Activated CD4-positive, alpha-beta T cell treated with anti-CD3 and anti-CD28 coated beads, Interleukin-2, Interleukin-4, amounts not matched to agents 100 ng/mL and 50 ng/mL, durations not matched to agents 16 hours and 8 hours (primary cell): Measurements from ENCODE around the gene IP6K2.

Experiments
- DNase-seq: peaks from one replicate; pipeline ENCODE4 v3.0.0-alpha.2; 2020; ENCODE audit warnings: low spot score

Gene IP6K2

DNA sequence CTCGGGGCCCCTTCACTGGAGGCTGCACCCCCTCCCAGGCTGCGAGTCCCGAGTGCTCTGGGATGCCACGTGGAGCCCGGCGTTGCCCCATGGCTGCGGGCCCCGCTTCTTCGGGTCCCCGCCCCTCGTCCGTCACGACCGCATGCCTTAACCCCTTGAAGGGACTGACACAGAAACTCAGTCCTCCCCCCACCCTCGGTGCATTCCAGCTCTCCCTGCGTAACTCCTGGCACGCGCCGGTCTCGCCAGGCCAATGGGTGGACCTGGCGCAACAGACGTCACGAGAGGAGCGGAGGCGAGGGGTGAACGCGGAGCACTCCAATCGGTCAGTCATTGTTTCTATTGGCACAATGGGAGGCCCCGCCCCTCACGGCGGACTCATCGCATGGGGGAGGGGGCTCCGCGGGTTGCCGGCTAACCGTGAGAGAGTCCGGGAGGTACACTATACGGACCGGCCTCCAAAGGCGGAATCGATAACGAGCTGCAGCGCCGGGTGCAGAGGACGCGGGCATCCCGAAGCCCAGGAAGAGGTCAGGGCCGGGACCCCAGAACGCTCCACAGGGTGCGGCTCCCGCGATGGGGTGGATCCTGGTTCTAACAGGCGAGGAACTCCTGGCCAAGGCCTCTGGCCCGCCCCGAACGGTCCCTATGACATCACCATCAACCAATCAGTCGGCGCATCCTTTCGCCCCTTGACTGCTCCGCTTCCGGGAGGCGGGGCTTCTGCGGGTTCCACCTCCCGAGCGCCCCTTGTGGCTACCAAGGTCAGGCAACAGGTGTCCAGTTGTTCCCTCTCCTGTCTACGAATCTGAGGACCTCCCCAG is 53.3 kb downstream of the IP6K2 start:
- DNase-seq = peak; percentile 98

DNA sequence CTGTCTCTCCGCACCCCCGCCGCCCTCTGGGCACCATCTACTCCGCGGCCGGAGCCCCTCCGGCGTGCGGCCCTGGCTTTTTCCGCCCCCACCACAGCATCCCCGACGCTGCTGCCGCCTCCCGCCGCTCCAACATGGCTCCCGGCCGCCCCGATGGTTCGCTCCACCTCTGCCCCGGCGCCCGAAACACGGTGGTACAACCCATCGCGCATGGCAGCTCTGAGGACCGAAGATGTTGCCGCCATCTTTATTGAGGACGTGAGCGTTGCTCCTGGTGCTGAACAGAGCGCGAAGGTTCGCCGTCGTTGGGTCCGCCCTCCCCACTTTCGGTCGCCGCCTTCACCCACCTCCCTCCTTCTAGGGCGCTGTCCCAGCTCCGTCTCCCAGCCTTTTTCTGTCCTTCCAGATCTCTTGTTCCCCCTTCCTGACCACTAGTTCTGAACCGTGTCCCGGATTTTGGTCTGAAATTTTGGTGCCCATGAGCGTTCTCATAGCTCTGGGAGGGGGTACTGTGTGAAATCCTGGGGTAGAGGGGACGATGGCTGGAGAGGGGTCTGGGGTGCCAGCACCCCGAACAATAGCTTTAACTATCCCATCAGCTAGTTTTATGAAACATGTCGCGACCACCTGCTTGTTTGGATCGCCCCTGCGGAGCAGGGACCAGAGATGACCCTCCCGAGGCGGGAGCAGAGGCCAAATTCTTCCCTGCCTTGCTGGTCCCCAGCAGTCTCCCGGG is 54.1 kb downstream of the IP6K2 start, which contains the start of gene CELSR3:
Gene CELSR3, minus strand, starts transcription at position 134 of the 736 bp plus-strand sequence. CDS start 252 bp downstream, outside the sequence.
- DNase-seq = peak; percentile 87

DNA sequence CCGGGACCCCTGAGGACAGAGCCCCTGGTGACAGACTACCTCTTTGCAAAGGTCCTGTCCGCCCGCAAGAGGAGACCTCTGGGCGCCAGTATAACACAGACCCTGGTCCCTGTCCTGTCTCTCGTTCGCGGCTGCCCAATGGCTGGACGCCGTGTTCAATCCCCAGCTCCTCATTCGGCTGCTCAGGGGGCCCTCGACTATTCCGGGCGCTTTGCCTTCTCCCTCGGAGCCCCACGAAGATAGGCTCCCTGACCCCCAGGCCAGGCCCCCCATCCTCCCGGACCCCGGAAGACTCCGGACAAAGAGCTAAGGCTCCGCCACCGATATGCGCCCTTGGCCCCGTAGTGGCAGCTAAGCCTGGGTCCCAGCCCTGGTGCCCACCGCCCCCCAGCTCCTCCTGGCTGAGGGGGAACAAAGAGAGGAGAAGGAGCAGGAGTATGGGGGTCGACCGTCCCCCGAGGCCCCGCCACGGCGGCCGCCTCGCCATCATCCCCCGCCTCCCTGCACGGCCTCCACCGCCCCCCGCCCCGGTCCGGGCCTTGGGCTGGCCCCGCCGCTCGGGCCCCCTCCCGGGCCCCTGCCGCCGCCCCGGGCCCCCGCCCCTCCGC is 54.8 kb downstream of the IP6K2 start:
- DNase-seq = no peak

DNA sequence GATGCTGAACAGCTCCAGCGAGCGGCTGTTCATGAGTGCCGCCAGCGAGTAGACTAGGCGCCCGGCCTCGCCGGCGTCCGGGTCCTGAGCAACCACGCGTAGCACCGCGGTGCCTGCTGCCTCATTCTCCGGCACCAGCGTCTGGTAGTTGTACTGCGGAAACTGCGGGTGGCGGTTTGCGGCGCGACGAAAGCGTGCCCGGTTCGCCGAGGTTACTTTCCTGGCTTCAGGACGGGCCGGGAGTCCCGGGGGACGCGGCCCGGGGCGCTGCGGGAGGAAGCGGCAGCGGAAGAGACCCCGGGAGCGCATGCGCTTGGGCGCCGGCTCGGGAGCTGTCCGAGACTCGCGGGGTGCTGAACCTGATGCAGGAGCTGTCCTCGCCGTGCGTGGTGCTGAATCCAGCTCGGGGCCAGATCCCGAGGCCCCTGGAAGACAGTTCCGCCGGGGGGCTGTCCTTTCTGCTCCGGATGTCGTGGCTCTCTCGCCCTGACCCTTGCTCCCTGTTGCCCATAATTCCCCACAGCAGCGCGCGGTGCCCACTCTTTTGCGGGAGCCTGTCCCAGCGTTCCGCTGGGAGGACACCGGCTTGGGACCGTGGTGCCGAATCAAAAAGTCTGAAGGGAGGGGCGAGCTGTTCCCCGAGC is 55.4 kb downstream of the IP6K2 start:
- DNase-seq = peak; percentile 64

DNA sequence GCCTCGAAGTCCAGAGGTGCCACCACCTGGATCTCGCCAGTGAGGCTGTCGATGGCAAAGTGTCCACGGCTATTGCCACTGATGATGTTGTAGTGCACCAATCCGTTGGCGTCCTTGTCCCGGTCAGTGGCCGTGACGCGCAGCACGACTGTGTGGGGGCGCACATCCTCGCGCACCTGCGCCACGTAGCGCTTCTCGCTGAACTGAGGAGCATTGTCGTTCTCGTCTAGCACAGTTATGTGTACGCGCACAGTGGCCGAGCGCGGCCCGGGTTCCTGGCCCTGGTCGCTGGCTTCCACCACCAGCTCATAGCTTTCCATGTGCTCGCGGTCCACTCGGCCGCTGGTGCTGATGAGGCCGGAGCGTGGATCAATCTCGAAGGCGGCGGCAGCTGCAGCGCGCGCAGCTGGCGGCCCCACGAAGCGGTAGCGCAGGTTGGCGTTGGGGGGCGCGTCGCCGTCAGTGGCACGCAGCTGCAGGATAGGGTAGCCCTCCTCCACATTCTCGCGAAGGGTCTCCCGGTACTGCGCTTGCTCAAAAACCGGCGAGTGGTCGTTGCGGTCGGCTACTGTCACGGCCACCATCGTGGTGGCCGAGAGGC is 56.1 kb downstream of the IP6K2 start:
- DNase-seq = no peak

DNA sequence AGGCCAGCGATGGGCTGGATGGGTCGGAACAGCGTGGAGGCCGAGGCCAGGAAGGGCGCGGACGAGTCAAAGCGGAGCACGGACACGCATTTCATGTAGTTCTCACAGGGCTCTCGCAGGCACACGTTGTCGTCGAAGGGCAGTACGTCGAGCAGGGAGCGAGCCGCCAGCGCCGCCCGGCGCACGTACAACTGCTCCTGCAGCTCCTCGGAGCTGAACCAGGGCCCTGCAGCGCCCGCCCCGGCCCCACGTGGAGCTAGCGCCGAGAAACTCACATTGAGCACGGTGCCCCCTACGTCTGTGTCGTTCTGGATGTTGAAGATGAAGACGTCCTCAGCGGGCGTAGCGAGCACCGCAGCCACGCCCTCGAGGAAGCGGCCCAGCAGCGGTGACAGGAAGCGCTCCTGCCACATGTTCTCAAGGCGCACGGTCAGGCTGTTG is 60.2 kb downstream of the IP6K2 start:
- peak; percentile 26 for DNase-seq

DNA sequence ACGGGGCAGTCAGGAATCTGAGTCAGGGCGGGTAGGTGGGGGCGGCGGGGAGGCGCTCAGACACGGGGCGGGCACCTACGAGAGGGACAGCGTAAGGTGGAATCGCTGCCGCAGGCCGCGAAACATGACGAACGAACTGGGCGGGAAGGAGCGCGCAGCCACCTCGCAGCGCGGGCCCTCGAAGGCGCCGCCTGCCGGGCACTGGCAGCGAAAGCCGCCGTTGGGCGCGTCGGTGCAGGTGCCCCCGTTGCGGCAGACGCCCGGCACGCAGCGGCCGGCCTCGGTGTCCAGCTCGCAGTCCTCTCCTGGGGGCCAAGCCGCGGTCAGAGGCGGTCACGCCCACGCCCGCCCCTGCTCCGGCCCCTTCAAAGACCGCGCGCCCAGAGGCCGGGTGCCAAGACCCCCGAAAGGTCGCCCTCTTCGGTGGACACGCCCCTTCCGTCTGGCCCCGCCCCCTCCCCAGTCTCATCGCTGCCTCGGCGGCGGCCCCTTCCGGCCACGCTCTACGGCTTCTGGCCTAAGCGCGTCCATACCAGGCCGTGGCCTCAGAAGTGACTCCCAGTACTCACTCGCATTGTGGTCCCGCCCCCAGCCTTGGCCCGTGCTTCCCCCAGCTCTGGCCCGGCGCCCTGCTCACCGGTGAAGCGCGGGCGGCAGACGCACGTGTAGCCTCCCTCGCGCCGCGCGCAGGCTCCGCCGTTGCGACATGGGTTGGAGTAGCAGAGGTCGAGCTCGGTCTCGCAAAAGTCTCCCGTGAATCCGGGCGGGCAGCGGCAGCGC is 60.8 kb downstream of the IP6K2 start:
- peak; percentile 82 for DNase-seq

DNA sequence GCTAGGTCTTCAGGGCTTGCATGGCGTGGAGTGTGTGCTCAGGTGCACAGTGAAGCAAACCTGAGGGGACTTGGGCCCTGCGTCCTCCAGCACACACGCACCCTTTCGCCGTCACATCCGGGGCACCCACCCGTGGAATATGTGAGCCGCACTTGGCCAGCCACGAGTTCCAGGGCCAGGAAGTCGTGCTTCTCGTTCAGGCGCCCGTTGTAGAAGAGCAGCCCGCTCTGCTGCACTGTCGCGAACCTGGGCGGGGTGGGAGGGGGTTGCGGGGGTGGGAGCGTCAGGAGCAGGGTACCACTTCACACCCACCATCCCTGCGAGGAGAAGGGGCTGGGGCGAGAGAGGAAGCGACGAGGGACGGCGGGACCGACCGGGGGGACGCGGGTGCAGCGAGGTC is 61.4 kb downstream of the IP6K2 start:
- peak; percentile 33 for DNase-seq

DNA sequence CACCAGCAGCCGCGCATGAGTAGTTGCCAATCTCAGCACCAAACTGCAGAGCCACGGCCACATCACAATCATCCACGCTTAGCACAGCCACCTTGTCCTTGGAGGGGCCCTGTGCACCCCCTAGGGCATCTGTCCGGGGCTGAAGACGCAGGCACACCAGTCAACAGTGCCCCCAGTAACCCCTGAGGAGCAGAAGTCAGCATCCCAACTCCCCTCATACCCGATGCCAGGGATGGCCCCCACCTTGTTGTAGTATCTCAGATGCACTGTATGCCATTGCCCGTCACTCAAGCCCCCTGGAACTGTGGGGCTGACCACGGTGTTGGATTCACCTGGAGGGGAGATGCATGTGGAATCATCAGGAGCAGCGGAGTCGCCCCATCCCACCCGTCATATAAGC is 62.0 kb downstream of the IP6K2 start:
- no peak for DNase-seq

DNA sequence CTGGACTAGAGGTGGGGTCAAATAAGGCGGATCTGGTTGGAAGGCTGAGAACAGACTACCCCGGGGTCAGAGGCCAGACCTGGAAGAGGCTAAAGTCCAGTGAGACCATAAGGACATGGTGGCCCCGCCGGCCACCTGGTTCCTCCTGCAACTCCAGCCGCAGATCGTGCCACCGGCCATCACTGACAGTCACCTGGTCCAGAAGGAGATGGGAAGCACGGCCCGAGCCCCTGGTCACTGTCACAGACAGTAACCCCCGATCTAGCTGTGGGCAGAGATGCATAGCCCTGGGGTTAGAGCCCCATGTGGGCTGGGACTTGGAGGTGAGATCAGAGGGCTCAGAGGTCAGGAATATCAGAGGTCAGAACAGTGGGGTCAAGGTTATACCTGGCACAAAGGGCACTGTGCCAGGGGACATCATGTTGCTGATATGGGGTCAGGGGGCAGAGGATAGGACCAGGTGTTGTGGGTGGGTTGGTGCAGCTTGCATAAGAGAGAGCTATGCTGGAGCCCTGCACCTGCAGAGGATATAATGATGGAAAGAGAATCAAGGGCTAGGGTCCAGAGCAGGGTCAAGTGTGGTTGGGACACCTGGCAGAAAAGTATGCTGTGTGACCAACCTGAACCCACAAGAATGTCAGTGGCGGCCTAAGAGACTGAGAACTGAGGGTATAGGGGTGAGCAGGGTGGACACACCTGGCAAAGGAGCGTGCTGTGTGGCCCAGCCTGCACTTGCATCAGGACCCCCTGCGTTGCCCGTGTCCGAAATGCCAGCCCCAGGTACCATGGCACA is 63.9 kb downstream of the IP6K2 start:
- no peak for DNase-seq

DNA sequence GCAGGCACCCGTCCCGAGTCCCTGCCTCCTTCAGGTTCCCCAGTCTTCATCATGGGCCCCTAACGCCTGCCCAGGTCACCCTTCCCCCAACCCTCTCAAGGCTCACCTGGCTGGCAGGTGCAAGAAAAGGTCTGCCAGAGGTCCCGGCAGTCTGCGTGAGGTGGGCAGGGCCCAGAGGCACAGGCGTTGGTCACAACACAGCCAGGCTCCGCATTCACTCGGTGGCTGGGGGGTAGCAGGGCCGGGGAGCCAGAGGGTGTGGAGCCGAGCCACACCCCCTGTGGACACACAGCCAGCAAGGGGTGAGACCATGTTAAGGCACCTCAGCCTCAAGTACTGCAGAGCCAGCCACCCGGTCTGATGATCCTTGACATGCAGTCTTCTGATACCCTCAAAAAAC is 65.2 kb downstream of the IP6K2 start:
- no peak for DNase-seq

DNA sequence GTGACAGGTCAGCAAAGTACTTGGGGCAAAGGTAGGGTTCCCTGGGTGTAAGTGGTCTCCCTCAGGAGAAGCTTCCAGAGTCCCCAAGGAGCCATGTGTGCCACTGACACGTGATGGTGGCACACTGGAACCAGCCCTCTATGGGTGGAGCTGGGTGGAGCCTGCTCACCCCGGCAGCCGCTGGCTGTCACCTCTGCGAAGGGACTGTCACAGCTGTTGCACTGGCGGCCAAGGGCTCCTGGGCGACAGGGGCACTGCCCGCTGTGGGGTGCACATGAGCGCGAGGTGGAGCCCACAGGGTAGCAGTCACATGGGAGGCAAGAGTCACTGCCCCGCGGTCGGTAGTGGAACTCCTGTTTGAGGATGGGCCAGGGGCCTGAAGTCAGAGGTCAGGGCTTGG is 66.3 kb downstream of the IP6K2 start:
- no peak for DNase-seq

DNA sequence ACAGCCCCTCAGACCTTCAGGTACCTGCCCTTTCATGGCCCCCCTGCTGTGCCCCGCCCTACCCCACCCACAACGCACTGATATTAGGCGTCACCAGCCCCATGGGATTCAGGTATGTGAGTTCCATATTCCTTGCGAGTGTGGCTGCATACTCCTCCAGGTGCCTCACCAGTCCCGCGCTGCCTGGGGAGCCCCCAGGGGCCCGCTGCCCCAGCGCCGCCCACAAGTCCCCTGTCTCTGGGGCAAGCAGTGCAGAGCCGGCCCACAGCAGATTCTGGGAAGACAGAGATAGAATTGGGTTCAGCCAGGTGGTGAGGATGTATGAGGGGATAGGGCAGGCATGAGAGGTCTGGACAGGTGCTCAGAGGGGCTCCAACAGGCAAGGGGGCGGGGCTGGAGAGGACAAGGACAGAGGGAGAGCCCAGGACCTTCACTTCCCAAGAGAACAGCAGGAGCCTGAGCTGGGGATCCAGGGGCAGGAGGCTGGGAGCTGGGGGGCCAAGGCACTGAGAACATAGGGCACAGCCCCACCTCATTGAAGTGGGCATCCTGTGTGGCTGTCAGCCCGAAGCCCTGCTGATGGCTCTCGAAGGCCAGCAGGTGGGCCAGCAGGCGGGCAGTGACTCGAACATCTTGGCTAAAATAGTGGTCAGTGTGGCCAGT is 68.7 kb downstream of the IP6K2 start:
- DNase-seq = no peak

DNA sequence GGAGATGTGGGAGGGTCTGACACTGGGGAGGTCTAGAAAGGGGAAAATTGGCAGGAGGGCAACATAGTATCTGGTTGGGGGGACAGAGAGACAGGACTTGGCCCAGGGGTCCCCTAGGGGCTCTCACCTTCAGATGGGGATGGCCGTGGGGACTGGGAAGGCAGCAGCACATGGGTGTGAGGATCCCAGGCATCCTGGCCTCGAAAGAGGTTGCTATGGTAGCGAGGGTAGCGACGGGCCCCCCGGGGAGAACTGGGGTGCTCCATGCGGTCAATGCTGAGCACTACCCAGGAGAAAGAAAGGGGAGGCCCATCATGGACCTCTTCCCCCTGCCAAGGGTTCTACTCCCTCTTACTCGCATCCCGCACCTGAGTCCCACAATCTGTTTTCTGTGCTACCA is 69.3 kb downstream of the IP6K2 start:
- DNase-seq = no peak

DNA sequence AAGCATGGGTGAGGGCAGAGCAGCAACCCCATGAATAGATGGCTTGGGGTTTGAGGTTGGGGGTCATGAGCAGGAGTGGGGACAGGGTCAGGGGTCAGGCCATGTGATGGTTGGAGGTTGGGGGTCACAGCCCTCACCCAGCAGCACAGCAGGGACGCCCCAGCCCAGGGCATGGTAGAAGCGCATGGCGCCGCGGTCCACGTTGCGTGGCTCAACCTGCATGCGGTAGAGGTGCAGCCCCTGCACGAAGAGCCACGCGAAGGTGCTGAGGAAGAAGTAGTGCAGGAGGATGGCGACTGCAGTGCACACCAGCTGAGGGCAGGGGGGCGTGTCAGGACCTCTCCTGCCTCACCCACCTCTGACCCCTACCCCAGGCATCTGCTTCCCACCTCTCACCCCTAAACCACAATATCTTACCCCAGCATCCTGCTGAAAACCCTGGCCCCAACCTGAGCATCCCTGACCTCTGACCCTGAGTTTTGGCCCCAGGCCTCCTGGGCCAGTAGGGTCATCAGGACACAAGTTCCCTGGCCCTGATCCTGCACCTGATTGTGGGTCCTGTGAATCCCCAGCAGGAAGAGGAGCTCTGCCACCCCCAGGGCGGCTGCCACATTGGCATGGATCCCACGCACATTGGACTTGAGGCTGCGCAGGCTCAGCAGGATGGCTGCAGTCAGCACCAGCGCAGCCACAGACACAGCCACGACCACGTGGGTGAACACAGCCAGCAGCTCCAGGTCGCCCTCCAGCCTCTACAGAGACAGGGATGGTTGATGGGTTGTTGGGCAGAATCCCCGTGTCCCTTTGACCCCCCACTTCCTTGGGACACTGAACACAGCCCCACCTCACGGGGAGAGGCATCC is 71.9 kb downstream of the IP6K2 start:
- DNase-seq = no peak

DNA sequence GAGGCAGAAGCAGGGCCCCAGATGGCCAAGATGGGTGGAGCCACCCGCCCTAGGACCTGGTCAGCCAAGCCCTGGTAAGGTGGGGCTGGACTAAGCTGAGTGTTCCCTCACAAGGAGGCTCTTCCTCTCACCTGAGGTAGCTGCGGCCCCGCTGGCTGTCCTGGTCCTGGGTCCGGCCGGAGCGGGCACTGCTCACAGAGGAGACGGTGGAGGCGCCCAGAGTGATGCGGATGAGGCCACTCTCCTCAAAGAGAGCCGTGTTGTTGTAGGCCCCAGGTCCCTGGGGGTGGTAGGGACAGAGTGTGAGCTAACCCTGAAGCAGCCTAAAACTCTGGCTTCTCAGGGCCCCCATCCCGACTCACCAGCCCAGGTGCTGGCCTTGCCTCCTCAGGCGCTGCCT is 74.4 kb downstream of the IP6K2 start:
- no peak for DNase-seq

DNA sequence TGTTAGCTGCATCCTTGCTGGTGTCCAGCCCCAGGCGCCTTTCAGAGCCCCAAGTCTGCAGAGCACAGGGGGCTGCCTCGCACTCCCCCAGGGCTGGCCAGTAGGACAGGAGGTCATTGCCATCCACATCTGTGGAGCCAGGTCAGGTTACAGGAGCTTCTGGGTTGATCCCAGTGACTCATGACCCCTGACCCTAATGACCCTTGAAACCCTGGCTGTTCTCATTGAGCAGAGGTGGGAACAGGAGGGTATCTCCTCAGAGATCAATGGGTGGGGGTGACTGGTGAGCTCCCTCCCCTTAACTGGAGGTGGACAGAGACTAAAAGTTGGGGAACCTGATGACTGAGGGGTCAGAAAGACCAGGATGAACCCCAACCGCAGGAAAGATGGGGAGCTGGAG is 75.6 kb downstream of the IP6K2 start:
- DNase-seq = no peak

DNA sequence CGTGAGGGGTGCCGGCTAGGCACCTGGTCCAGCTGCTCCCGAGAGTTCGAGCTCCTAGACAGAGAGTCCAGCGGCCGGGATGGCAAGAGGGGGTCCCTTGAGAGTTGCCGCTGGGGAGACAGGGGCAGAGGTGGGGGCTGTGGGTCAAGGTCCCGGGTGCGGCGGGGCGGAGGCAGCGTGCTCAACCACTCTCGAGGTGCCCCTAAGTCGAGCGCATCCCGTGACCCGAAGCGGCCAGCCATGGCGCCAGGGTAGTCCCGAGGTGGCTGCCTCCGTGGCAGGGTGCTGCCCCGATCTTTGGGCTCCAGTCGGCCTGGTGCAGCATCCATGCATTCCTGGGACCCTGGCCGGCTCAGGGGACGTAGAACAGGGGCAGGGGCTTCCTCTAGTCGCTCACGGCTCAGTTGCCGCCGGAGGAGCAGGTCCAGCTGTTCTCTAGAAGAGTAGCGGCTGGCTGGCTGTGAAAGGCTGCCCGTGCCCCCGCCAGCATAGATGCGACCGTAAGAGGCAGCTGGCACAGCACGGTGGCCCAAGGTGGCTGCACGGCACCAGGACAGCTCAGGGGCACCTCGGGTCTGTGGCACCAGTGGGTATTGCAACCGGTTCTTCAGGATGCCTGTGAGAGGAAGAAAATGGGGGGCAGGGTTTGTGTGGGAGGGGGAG is 76.9 kb downstream of the IP6K2 start:
- DNase-seq = no peak
